ENCODE measurements around the gene MOK.

MOK gene

GRCh38 chr14:102182936-102183619 lies 121.9 kb downstream of the MOK start:
- H3K4me2 ChIP-seq (ENCODE audit: low read length) = peak overlapping the region; percentile 20
- no peaks in the 10 kb centered on the region for H3K27me3 ChIP-seq (ENCODE audit: control insufficient read depth, insufficient read depth, low read length)
- H3K4me1 ChIP-seq (ENCODE audit: control insufficient read depth, insufficient read depth, low read length) = peaks cover 40% of the 10 kb centered on the region
- H3K9me3 ChIP-seq (replicated peaks; ENCODE audit: low read length) = no peaks in the 10 kb centered on the region
- no peak overlapping the region for H3K4me3 ChIP-seq (ENCODE audit: low read length)
- H3K36me3 ChIP-seq (ENCODE audit: insufficient read depth, low read length) = peaks cover 4% of the 10 kb centered on the region
- H3K9ac ChIP-seq (ENCODE audit: low read depth, low read length) = no peak overlapping the region

- Histone ChIP-seq H3K9me3 (replicated peaks; ENCODE audit: low read length) (no peaks in the 10 kb centered on the region), H3K27me3 (ENCODE audit: control insufficient read depth, insufficient read depth, low read length) (no peaks in the 10 kb centered on the region), H3K4me3 (ENCODE audit: low read length) (no peak overlapping the region), H3K4me1 (ENCODE audit: control insufficient read depth, insufficient read depth, low read length) (peaks cover 31% of the 10 kb centered on the region), H3K4me2 (ENCODE audit: low read length) (peak overlapping the region; percentile 24), H3K36me3 (ENCODE audit: insufficient read depth, low read length) (peaks cover 4% of the 10 kb centered on the region), H3K9ac (ENCODE audit: low read depth, low read length) (no peak overlapping the region)
Observed at GRCh38 chr14:102182190-102182589, 122.8 kb downstream of the MOK start.

GRCh38 chr14:102181187-102181586 lies 123.8 kb downstream of the MOK start:
- Histone ChIP-seq H3K27me3 (ENCODE audit: control insufficient read depth, insufficient read depth, low read length) (no peaks in the 10 kb centered on the region), H3K4me3 (ENCODE audit: low read length) (no peak overlapping the region), H3K9ac (ENCODE audit: low read depth, low read length) (no peak overlapping the region), H3K4me2 (ENCODE audit: low read length) (no peak overlapping the region), H3K4me1 (ENCODE audit: control insufficient read depth, insufficient read depth, low read length) (peaks cover 21% of the 10 kb centered on the region), H3K9me3 (replicated peaks; ENCODE audit: low read length) (no peaks in the 10 kb centered on the region), H3K36me3 (ENCODE audit: insufficient read depth, low read length) (peaks cover 4% of the 10 kb centered on the region)

- no peak overlapping the region for H3K9ac ChIP-seq (ENCODE audit: low read depth, low read length)
- peaks cover 20% of the 10 kb centered on the region for H3K4me1 ChIP-seq (ENCODE audit: control insufficient read depth, insufficient read depth, low read length)
- H3K9me3 ChIP-seq (replicated peaks; ENCODE audit: low read length) = no peaks in the 10 kb centered on the region
- no peaks in the 10 kb centered on the region for H3K27me3 ChIP-seq (ENCODE audit: control insufficient read depth, insufficient read depth, low read length)
- H3K4me3 ChIP-seq (ENCODE audit: low read length) = no peak overlapping the region
- peaks cover 4% of the 10 kb centered on the region for H3K36me3 ChIP-seq (ENCODE audit: insufficient read depth, low read length)
- no peak overlapping the region for H3K4me2 ChIP-seq (ENCODE audit: low read length)
Observed at GRCh38 chr14:102180248-102180998, 124.5 kb downstream of the MOK start.

All from skeletal muscle satellite cell (primary cell).